Glutamatergic neuron (in vitro differentiated cells): ENCODE results near the gene DIP2B. TPM values are rescaled to one million over a fixed set of nuclear protein-coding genes. Genes with fewer than 3 reads are reported as not detected.

Source experiments
- DNase-seq: peaks from one replicate; pipeline ENCODE4 v3.0.0; 2022
- H3K27ac Mint-ChIP-seq: one replicate; pipeline ENCODE4 v1.8.0; 2020; ENCODE audit warnings: mild to moderate bottlenecking, mixed read lengths, inconsistent platforms; ENCODE audit not compliant: unreplicated experiment
- H3K27me3 Mint-ChIP-seq: one replicate; pipeline ENCODE4 v1.8.0; 2020; ENCODE audit warnings: mild to moderate bottlenecking, moderate library complexity, mixed read lengths, inconsistent platforms; ENCODE audit not compliant: unreplicated experiment
- H3K36me3 Mint-ChIP-seq: one replicate; pipeline ENCODE4 v1.8.0; 2020; ENCODE audit warnings: mild to moderate bottlenecking, mixed read lengths, inconsistent platforms; ENCODE audit not compliant: unreplicated experiment
- H3K4me1 Mint-ChIP-seq: one replicate; pipeline ENCODE4 v1.8.0; 2020; ENCODE audit warnings: mild to moderate bottlenecking, low read depth, mixed read lengths, inconsistent platforms; ENCODE audit not compliant: unreplicated experiment
- H3K4me3 Mint-ChIP-seq: one replicate; pipeline ENCODE4 v1.8.0; 2020; ENCODE audit warnings: mild to moderate bottlenecking, mixed read lengths, inconsistent platforms; ENCODE audit not compliant: unreplicated experiment
- H3K9me3 Mint-ChIP-seq: one replicate; pipeline ENCODE4 v1.8.0; 2020; ENCODE audit warnings: mild to moderate bottlenecking, moderate library complexity, mixed read lengths, inconsistent platforms; ENCODE audit not compliant: unreplicated experiment
- total RNA-seq: library from RNA; stranded (reverse); fragmentation: NEBNext Ultra II Directional; extraction: Animal tissue kit (Norgen Biotek cat#: 25700); gene quantifications from one replicate; pipeline ENCODE4 v1.2.1, GENCODE V29; 2021; ENCODE audit not compliant: unreplicated experiment
- TF ChIP-seq, protein P1 (sequence below): fragments of 200-600 bp; sonication (generic); IDR thresholded peaks from one replicate; pipeline ENCODE4 v1.5.0; 2021; ENCODE audit not compliant: partially characterized antibody, unreplicated experiment

DIP2B gene
- total RNA-seq, 1 donor from 2014 or later, result 37.3 TPM

GRCh38 chr12:50613463-50613862, 108.7 kb downstream of the DIP2B start:
- Mint-ChIP-seq H3K36me3 (no peaks in the 10 kb centered on the region), H3K4me3 (no peak overlapping the region), H3K27ac (no peak overlapping the region), H3K27me3 (no peaks in the 10 kb centered on the region), H3K4me1 (peaks cover 5% of the 10 kb centered on the region), H3K9me3 (peaks cover 2% of the 10 kb centered on the region)
- no peak for DNase-seq
- TF ChIP-seq, protein P1, sequence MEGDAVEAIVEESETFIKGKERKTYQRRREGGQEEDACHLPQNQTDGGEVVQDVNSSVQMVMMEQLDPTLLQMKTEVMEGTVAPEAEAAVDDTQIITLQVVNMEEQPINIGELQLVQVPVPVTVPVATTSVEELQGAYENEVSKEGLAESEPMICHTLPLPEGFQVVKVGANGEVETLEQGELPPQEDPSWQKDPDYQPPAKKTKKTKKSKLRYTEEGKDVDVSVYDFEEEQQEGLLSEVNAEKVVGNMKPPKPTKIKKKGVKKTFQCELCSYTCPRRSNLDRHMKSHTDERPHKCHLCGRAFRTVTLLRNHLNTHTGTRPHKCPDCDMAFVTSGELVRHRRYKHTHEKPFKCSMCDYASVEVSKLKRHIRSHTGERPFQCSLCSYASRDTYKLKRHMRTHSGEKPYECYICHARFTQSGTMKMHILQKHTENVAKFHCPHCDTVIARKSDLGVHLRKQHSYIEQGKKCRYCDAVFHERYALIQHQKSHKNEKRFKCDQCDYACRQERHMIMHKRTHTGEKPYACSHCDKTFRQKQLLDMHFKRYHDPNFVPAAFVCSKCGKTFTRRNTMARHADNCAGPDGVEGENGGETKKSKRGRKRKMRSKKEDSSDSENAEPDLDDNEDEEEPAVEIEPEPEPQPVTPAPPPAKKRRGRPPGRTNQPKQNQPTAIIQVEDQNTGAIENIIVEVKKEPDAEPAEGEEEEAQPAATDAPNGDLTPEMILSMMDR, result no peak

DNA sequence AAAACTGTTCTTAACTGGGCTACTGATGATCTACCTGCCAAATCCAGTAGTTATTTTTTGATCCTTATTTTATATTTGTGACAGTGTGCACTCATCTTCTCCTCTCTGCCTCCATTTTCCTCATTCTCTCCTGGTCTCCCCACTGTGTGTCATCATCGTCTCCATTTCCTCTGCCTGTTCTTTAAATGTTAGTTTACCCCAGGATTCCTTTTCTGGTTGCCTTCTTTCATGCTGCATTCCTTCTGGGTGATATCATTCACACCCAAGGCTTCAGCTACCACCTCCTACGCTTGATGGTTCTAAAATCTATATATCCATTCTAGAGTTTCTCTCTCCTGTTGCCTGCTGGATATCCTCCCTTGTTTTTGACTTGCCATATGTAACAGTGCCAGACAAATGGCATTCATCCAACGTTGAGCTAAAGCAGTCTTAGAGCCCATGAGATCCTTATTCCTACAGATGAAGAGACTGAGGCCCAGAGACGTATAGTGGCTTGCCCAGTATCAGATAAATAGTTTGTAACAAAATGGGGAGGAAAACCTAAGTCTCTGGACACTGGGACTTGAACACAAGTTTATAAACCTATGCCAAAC, 109.5 kb downstream of the DIP2B start:
- no peaks in the 10 kb centered on the region for H3K36me3 Mint-ChIP-seq
- H3K4me3 Mint-ChIP-seq, result no peak overlapping the region
- TF ChIP-seq, protein P1, result no peak
- no peak overlapping the region for H3K27ac Mint-ChIP-seq
- no peaks in the 10 kb centered on the region for H3K27me3 Mint-ChIP-seq
- peaks cover 11% of the 10 kb centered on the region for H3K4me1 Mint-ChIP-seq
- DNase-seq, result no peak
- peaks cover 2% of the 10 kb centered on the region for H3K9me3 Mint-ChIP-seq

- Mint-ChIP-seq H3K27ac (no peak overlapping the region), H3K4me1 (peaks cover 16% of the 10 kb centered on the region), H3K4me3 (no peak overlapping the region), H3K9me3 (peaks cover 2% of the 10 kb centered on the region), H3K36me3 (no peaks in the 10 kb centered on the region), H3K27me3 (no peaks in the 10 kb centered on the region)
- TF ChIP-seq, protein P1, result no peak
- DNase-seq, result no peak
Observed at GRCh38 chr12:50615145-50615906, 110.5 kb downstream of the DIP2B start.

- H3K36me3 Mint-ChIP-seq, result no peaks in the 10 kb centered on the region
- DNase-seq, result no peak
- peaks cover 2% of the 10 kb centered on the region for H3K9me3 Mint-ChIP-seq
- peaks cover 22% of the 10 kb centered on the region for H3K4me1 Mint-ChIP-seq
- TF ChIP-seq, protein P1, result no peak
- no peaks in the 10 kb centered on the region for H3K27me3 Mint-ChIP-seq
- no peak overlapping the region for H3K27ac Mint-ChIP-seq
- H3K4me3 Mint-ChIP-seq, result no peak overlapping the region
Observed at GRCh38 chr12:50615907-50616296, 111.1 kb downstream of the DIP2B start.

DNA sequence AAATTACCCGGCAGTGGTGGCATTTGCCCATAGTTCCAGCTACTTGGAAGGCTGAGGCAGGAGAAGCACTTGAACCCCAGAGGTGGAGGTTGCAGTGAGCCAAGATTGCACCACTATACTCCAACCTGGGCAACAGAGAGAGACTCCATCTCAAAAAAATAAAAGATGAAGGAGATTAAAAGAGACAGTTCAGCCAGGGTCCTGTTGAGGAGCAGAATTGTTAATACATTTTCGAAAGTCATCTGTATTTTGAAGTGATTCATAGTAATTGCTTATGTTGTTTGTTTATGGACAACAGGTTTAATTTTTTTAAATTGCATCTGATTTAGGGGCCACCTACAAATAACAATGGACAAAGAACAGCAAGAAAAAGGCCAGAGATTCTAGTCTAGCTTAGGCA, 112.9 kb downstream of the DIP2B start:
- H3K4me3 Mint-ChIP-seq, result no peak overlapping the region
- TF ChIP-seq, protein P1, result no peak
- H3K27me3 Mint-ChIP-seq, result no peaks in the 10 kb centered on the region
- H3K36me3 Mint-ChIP-seq, result no peaks in the 10 kb centered on the region
- no peak for DNase-seq
- H3K4me1 Mint-ChIP-seq, result peaks cover 31% of the 10 kb centered on the region
- no peak overlapping the region for H3K27ac Mint-ChIP-seq
- H3K9me3 Mint-ChIP-seq, result no peaks in the 10 kb centered on the region
